GM23338 (cell line): Measurements from ENCODE around the gene SHISAL1. TPM values are rescaled to one million over a fixed set of nuclear protein-coding genes. Genes with fewer than 3 reads are reported as not detected.

ENCODE experiments used
- ATAC-seq: fragments of 200-7000 bp; cut with Tn5 transposase; 3 replicates; pipeline ENCODE4 v1.9.1; 2020
- DNase-seq: peaks from one replicate; pipeline ENCODE4 v3.0.0-alpha.2; 2015; ENCODE audit warnings: low spot score
- H2AFZ ChIP-seq: fragments of 200-600 bp; sonication (generic); 2 replicates; pipeline ENCODE4 v1.8.0; 2016; ENCODE audit warnings: antibody characterized with exemption, mild to moderate bottlenecking, moderate library complexity
- H3F3A ChIP-seq: fragments of 200-600 bp; sonication (generic); replicated peaks from 2 replicates; pipeline ENCODE4 v1.8.0; 2017; ENCODE audit warnings: antibody characterized with exemption, mixed run types, low read depth
- H3K27ac ChIP-seq: fragments of 200-600 bp; sonication (generic); 2 replicates; pipeline ENCODE4 v1.6.1; 2016; ENCODE audit warnings: low read depth
- H3K27me3 ChIP-seq: fragments of 200-600 bp; sonication (generic); 2 replicates; pipeline ENCODE4 v1.8.0; 2016; ENCODE audit warnings: mild to moderate bottlenecking, mixed run types, moderate library complexity; ENCODE audit not compliant: insufficient read depth
- H3K36me3 ChIP-seq: fragments of 200-600 bp; sonication (generic); 2 replicates; pipeline ENCODE4 v1.8.0; 2016; ENCODE audit warnings: mild to moderate bottlenecking; ENCODE audit not compliant: insufficient read depth
- H3K4me1 ChIP-seq: fragments of 200-600 bp; sonication (generic); 2 replicates; pipeline ENCODE4 v1.8.0; 2016; ENCODE audit warnings: mild to moderate bottlenecking, moderate library complexity; ENCODE audit not compliant: insufficient read depth
- H3K4me2 ChIP-seq: fragments of 200-600 bp; sonication (generic); 2 replicates; pipeline ENCODE4 v1.7.1; 2017; ENCODE audit warnings: mixed run types
- H3K4me3 ChIP-seq: fragments of 200-600 bp; sonication (generic); 2 replicates; pipeline ENCODE4 v1.6.1; 2016; ENCODE audit warnings: mixed run types
- H3K79me2 ChIP-seq: fragments of 200-600 bp; sonication (generic); replicated peaks from 2 replicates; pipeline ENCODE4 v1.8.0; 2017; ENCODE audit warnings: mild to moderate bottlenecking; ENCODE audit not compliant: insufficient read depth
- H3K9me2 ChIP-seq: fragments of 200-600 bp; sonication (generic); 2 replicates; pipeline ENCODE4 v1.8.0; 2017; ENCODE audit not compliant: insufficient read depth
- H4K20me1 ChIP-seq: fragments of 200-600 bp; sonication (generic); replicated peaks from 2 replicates; pipeline ENCODE4 v1.8.0; 2017; ENCODE audit warnings: mild to moderate bottlenecking; ENCODE audit not compliant: insufficient read depth
- H3K27ac Mint-ChIP-seq: 2 replicates; pipeline ENCODE4 v1.8.0; 2020; ENCODE audit warnings: inconsistent platforms, mild to moderate bottlenecking, moderate library complexity, mixed read lengths
- H3K27me3 Mint-ChIP-seq: 3 replicates; pipeline ENCODE4 v1.8.0; 2022; ENCODE audit warnings: low read depth, mild to moderate bottlenecking, moderate library complexity, mixed read lengths, inconsistent platforms; ENCODE audit not compliant: insufficient read depth, poor library complexity
- H3K36me3 Mint-ChIP-seq: 3 replicates; pipeline ENCODE4 v1.8.0; 2021; ENCODE audit warnings: low read depth, mild to moderate bottlenecking, inconsistent platforms, moderate library complexity, mixed read lengths
- H3K4me1 Mint-ChIP-seq: 3 replicates; pipeline ENCODE4 v1.8.0; 2020; ENCODE audit warnings: mild to moderate bottlenecking, inconsistent platforms, mixed read lengths
- H3K4me3 Mint-ChIP-seq: 3 replicates; pipeline ENCODE4 v1.8.0; 2021; ENCODE audit warnings: moderate library complexity, mild to moderate bottlenecking, inconsistent platforms, mixed read lengths
- H3K9me3 Mint-ChIP-seq: 3 replicates; pipeline ENCODE4 v1.8.0; 2020; ENCODE audit warnings: moderate library complexity, mild to moderate bottlenecking, inconsistent platforms, mixed read lengths
- CREB1 ChIP-seq: fragments of 250-450 bp; sonication (Bioruptor Pico); IDR thresholded peaks from 2 replicates; pipeline ENCODE4 v1.5.0; 2020; ENCODE audit warnings: low read depth, mild to moderate bottlenecking, moderate library complexity
- EZH2 ChIP-seq: fragments of 200-600 bp; sonication (generic); IDR thresholded peaks from one replicate; pipeline ENCODE4 v1.8.0; 2017; ENCODE audit warnings: antibody characterized with exemption, mild to moderate bottlenecking, low read depth; ENCODE audit not compliant: unreplicated experiment
- EZH2phosphoT487 ChIP-seq: fragments of 200-600 bp; sonication (generic); IDR thresholded peaks from one replicate; pipeline ENCODE4 v1.8.1; 2018; ENCODE audit warnings: antibody characterized with exemption; ENCODE audit not compliant: unreplicated experiment
- JUNB ChIP-seq: IDR thresholded peaks from one replicate; pipeline ENCODE4 v1.6.1; 2016; ENCODE audit warnings: antibody characterized with exemption; ENCODE audit not compliant: unreplicated experiment
- NANOG ChIP-seq: IDR thresholded peaks from 2 replicates; pipeline ENCODE4 v1.6.1; 2016; ENCODE audit warnings: antibody characterized with exemption, borderline replicate concordance
- POLR2AphosphoS5 ChIP-seq: IDR thresholded peaks from 2 replicates; pipeline ENCODE4 v1.6.1; 2016; ENCODE audit warnings: antibody characterized with exemption, low read depth
- STAT1 ChIP-seq: IDR thresholded peaks from one replicate; pipeline ENCODE4 v1.6.1; 2016; ENCODE audit warnings: antibody characterized with exemption; ENCODE audit not compliant: unreplicated experiment
- ZNF114 ChIP-seq: fragments of 250-450 bp; sonication (Bioruptor Pico); IDR thresholded peaks from 2 replicates; pipeline ENCODE4 v1.5.0; 2020; ENCODE audit warnings: mild to moderate bottlenecking, moderate library complexity
- ZNF331 ChIP-seq: fragments of 250-450 bp; sonication (Bioruptor Pico); IDR thresholded peaks from 2 replicates; pipeline ENCODE4 v1.5.0; 2020; ENCODE audit warnings: low read depth, mild to moderate bottlenecking, moderate library complexity
- polyA plus RNA-seq: library from polyadenylated mRNA; unstranded; fragments of >200 nt; fragmentation: Nextera tagmentation; extraction: Ambion mirVana; gene quantifications from 2 replicates; pipeline ENCODE4 v1.2.1, GENCODE V29; 2016
- total RNA-seq: library from RNA; depleted of rRNA; stranded (reverse); fragments of >200 nt; shearing (Covaris generic); gene quantifications from 2 replicates; pipeline ENCODE4 v1.2.3, GENCODE V29; 2014
- TF ChIP-seq, protein P1 (sequence below): IDR thresholded peaks from 2 replicates; pipeline ENCODE4 v1.6.1; 2016; ENCODE audit warnings: antibody characterized with exemption
- TF ChIP-seq, protein P2 (sequence below): fragments of 250-450 bp; sonication (Bioruptor Pico); IDR thresholded peaks from 2 replicates; pipeline ENCODE4 v1.5.0; 2020; ENCODE audit warnings: mild to moderate bottlenecking, moderate library complexity
- TF ChIP-seq, protein P3 (sequence below): IDR thresholded peaks from one replicate; pipeline ENCODE4 v1.6.1; 2018; ENCODE audit warnings: antibody characterized with exemption; ENCODE audit not compliant: unreplicated experiment
- TF ChIP-seq, protein P4 (sequence below), 2 experiments: fragments of 200-600 bp in 1 of 2; sonication (generic) in 1 of 2; conservative IDR thresholded peaks; 2 replicates each; pipeline versions ENCODE4 v1.5.1 to v1.6.1; 2016 to 2017; ENCODE audit warnings: antibody characterized with exemption in 2 of 2, low read depth in 2 of 2, mild to moderate bottlenecking in 2 of 2, moderate library complexity in 1 of 2

The SHISAL1 gene
- total and polyA plus RNA-seq, 2 experiments from 2014 or later: 0.71 to 3.4 TPM

DNA sequence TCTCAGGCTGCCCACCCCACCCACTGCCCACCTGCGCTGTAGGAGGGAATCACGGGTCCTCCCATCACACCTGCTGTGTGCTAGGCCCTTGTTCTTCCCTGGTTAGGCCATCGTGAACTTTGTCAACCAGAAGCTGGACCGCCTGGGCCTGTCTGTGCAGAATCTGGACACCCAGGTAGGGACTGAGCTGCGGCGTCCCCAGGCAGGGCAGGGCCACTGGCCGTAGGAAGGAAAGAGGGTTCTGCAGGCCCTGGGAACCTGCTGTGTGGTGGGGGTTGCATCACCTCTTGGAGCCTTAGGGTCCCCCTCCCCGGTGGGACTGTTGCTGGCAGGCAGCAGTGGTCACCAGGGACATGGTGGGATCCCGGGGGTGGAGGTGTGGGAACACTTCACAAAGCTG is 116.5 kb downstream of the SHISAL1 start:
- Mint-ChIP-seq H3K27me3 (peaks cover 8% of the 10 kb centered on the region), H3K4me3 (no peak overlapping the region), H3K9me3 (peaks cover 4% of the 10 kb centered on the region; the same call in 1 of the 3 replicates), H3K4me1 (peaks cover 4% of the 10 kb centered on the region; the same call in 1 of the 3 replicates), H3K36me3 (no peaks in the 10 kb centered on the region), H3K27ac (no peak overlapping the region)
- Histone ChIP-seq H2AFZ (no peak overlapping the region; the same call in 1 of the 2 replicates), H3F3A (no peaks in the 10 kb centered on the region), H4K20me1 (no peaks in the 10 kb centered on the region), H3K9me2 (no peaks in the 10 kb centered on the region), H3K4me2 (no peak overlapping the region), H3K36me3 (no peaks in the 10 kb centered on the region), H3K79me2 (no peaks in the 10 kb centered on the region), H3K4me3 (no peak overlapping the region), H3K4me1 (no peaks in the 10 kb centered on the region), H3K27me3 (no peaks in the 10 kb centered on the region), H3K27ac (no peak overlapping the region)
- TF ChIP-seq, protein P1, sequence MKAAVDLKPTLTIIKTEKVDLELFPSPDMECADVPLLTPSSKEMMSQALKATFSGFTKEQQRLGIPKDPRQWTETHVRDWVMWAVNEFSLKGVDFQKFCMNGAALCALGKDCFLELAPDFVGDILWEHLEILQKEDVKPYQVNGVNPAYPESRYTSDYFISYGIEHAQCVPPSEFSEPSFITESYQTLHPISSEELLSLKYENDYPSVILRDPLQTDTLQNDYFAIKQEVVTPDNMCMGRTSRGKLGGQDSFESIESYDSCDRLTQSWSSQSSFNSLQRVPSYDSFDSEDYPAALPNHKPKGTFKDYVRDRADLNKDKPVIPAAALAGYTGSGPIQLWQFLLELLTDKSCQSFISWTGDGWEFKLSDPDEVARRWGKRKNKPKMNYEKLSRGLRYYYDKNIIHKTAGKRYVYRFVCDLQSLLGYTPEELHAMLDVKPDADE: no peak
- TF ChIP-seq, protein P2, sequence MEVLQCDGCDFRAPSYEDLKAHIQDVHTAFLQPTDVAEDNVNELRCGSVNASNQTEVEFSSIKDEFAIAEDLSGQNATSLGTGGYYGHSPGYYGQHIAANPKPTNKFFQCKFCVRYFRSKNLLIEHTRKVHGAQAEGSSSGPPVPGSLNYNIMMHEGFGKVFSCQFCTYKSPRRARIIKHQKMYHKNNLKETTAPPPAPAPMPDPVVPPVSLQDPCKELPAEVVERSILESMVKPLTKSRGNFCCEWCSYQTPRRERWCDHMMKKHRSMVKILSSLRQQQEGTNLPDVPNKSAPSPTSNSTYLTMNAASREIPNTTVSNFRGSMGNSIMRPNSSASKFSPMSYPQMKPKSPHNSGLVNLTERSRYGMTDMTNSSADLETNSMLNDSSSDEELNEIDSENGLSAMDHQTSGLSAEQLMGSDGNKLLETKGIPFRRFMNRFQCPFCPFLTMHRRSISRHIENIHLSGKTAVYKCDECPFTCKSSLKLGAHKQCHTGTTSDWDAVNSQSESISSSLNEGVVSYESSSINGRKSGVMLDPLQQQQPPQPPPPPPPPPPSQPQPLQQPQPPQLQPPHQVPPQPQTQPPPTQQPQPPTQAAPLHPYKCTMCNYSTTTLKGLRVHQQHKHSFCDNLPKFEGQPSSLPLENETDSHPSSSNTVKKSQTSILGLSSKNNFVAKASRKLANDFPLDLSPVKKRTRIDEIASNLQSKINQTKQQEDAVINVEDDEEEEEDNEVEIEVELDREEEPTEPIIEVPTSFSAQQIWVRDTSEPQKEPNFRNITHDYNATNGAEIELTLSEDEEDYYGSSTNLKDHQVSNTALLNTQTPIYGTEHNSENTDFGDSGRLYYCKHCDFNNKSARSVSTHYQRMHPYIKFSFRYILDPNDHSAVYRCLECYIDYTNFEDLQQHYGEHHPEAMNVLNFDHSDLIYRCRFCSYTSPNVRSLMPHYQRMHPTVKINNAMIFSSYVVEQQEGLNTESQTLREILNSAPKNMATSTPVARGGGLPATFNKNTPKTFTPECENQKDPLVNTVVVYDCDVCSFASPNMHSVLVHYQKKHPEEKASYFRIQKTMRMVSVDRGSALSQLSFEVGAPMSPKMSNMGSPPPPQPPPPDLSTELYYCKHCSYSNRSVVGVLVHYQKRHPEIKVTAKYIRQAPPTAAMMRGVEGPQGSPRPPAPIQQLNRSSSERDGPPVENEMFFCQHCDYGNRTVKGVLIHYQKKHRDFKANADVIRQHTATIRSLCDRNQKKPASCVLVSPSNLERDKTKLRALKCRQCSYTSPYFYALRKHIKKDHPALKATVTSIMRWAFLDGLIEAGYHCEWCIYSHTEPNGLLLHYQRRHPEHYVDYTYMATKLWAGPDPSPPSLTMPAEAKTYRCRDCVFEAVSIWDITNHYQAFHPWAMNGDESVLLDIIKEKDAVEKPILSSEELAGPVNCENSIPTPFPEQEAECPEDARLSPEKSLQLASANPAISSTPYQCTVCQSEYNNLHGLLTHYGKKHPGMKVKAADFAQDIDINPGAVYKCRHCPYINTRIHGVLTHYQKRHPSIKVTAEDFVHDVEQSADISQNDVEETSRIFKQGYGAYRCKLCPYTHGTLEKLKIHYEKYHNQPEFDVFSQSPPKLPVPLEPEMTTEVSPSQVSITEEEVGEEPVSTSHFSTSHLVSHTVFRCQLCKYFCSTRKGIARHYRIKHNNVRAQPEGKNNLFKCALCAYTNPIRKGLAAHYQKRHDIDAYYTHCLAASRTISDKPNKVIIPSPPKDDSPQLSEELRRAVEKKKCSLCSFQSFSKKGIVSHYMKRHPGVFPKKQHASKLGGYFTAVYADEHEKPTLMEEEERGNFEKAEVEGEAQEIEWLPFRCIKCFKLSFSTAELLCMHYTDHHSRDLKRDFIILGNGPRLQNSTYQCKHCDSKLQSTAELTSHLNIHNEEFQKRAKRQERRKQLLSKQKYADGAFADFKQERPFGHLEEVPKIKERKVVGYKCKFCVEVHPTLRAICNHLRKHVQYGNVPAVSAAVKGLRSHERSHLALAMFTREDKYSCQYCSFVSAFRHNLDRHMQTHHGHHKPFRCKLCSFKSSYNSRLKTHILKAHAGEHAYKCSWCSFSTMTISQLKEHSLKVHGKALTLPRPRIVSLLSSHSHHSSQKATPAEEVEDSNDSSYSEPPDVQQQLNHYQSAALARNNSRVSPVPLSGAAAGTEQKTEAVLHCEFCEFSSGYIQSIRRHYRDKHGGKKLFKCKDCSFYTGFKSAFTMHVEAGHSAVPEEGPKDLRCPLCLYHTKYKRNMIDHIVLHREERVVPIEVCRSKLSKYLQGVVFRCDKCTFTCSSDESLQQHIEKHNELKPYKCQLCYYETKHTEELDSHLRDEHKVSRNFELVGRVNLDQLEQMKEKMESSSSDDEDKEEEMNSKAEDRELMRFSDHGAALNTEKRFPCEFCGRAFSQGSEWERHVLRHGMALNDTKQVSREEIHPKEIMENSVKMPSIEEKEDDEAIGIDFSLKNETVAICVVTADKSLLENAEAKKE (CRISPR knock-in tag): no peak
- TF ChIP-seq ZNF331 (no peak), EZH2 (no peak), ZNF114 (CRISPR knock-in tag) (no peak), NANOG (no peak), JUNB (no peak), CREB1 (CRISPR knock-in tag) (no peak), POLR2AphosphoS5 (no peak), EZH2phosphoT487 (no peak), STAT1 (no peak)
- TF ChIP-seq, protein P3, sequence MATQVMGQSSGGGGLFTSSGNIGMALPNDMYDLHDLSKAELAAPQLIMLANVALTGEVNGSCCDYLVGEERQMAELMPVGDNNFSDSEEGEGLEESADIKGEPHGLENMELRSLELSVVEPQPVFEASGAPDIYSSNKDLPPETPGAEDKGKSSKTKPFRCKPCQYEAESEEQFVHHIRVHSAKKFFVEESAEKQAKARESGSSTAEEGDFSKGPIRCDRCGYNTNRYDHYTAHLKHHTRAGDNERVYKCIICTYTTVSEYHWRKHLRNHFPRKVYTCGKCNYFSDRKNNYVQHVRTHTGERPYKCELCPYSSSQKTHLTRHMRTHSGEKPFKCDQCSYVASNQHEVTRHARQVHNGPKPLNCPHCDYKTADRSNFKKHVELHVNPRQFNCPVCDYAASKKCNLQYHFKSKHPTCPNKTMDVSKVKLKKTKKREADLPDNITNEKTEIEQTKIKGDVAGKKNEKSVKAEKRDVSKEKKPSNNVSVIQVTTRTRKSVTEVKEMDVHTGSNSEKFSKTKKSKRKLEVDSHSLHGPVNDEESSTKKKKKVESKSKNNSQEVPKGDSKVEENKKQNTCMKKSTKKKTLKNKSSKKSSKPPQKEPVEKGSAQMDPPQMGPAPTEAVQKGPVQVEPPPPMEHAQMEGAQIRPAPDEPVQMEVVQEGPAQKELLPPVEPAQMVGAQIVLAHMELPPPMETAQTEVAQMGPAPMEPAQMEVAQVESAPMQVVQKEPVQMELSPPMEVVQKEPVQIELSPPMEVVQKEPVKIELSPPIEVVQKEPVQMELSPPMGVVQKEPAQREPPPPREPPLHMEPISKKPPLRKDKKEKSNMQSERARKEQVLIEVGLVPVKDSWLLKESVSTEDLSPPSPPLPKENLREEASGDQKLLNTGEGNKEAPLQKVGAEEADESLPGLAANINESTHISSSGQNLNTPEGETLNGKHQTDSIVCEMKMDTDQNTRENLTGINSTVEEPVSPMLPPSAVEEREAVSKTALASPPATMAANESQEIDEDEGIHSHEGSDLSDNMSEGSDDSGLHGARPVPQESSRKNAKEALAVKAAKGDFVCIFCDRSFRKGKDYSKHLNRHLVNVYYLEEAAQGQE: no peak
- TF ChIP-seq, protein P4, sequence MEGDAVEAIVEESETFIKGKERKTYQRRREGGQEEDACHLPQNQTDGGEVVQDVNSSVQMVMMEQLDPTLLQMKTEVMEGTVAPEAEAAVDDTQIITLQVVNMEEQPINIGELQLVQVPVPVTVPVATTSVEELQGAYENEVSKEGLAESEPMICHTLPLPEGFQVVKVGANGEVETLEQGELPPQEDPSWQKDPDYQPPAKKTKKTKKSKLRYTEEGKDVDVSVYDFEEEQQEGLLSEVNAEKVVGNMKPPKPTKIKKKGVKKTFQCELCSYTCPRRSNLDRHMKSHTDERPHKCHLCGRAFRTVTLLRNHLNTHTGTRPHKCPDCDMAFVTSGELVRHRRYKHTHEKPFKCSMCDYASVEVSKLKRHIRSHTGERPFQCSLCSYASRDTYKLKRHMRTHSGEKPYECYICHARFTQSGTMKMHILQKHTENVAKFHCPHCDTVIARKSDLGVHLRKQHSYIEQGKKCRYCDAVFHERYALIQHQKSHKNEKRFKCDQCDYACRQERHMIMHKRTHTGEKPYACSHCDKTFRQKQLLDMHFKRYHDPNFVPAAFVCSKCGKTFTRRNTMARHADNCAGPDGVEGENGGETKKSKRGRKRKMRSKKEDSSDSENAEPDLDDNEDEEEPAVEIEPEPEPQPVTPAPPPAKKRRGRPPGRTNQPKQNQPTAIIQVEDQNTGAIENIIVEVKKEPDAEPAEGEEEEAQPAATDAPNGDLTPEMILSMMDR (conservative IDR thresholded peaks at IDR 0.05; ENCODE audit: low read depth in 2 of 2): no peak
- DNase-seq: no peak
- no peak for ATAC-seq
